Frontal cortex (tissue), 4 donors: ENCODE results near the gene SLC5A5. TPM values are rescaled to one million over a fixed set of nuclear protein-coding genes. Genes with fewer than 3 reads are reported as not detected.

Experiments used
- DNase-seq, 2 donors: peaks; one replicate each; pipeline ENCODE4 v3.0.0; 2012; ENCODE audit warnings: low spot score in 2 of 2
- FAIRE-seq: peaks from 2 replicates; lab custom pipeline; 2012; peaks lifted over from hg19 to GRCh38; lab: Jason Lieb, UNC
- small RNA-seq: library from RNA; depleted of rRNA; stranded (forward); fragments of <200 nt; gene quantifications from one replicate; pipeline ENCODE3, GENCODE V24; 2014
- total RNA-seq: library from RNA; depleted of rRNA; stranded (reverse); fragments of >200 nt; gene quantifications from one replicate; pipeline ENCODE4 v1.2.3, GENCODE V29; 2014
- donor health status: control.
- donor health status: control.
- donor health status: control.

Gene SLC5A5
- total RNA-seq, 1 donor from 2014 or later: 2.9 TPM

DNA sequence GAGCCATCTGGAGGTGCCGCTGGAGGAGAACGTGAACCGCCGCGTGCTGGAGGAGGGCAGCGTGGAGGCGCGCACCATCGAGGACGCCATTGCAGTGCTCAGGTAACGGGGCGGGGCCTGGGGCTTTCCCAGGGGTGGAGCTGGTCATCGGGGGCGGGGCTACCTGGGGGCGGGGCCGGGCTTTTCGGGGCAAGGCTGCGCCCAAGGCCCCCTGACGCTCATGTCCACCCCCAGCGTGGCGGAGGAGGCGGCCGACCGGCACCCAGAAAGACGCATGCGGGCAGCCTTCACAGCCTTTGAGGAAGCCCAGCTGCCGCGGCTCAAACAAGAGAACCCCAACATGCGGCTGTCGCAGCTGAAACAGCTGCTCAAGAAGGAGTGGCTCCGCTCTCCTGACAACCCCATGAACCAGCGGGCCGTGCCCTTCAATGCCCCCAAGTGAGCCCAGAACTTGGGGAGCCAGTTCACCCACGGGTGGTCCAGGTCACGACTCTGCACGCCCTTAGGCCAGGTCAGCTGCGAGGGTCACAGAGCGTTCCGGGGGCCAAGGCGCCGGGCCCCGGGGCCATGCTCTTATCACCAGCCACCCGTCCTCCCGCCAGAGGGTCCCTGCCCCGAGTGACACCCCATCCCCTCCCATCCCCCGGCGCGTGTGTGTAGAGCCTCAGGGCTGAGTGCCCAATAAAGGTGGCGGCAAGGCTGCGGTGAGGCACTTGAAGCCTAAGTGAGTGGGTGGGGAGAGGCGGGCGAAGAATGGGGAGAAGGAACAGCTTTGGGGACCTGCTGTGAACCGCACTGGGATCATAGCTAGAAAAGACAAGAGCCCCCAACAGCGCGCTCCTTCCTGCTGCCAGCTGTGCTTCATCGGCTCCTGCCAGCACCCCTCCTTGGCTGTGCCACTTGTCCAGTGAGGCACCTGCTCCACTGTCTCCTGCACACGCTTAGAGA lies 71.8 kb downstream of the SLC5A5 start:
- FAIRE-seq: no peak
- DNase-seq: peak in 1 of 2 donors; percentile 21

DNA sequence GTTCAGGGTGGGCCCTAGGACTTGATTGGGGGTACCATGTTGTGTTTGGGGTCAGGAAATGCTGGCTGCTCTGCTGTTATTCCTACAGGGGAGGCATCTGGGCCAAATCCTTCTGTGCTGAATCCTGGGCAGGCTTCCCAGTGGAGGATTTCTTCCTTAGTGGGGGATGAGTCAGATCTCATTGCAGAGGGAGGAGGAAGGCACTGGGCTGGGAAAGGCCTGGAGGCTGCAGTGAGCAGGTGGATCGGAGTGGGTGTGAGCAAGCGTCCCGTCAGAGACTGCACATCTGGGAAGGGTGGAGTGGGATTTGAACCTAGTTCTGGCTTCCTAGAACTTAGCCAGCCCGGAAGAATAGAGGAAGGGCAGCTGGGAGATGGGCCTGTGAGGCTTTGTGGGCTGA lies 72.6 kb downstream of the SLC5A5 start:
- DNase-seq (peak in 1 of 2 donors; percentile 32), FAIRE-seq (no peak)

Small RNAs within 50 kb of the gene (small RNA-seq; reads per million reads assigned to genes)
- not detected for gene SNORA68

Other genes starting within 250 kb of the SLC5A5 start
- gene UNC13A, start 183.6 kb upstream of the SLC5A5 start, total RNA-seq: 27.3 TPM
- 20.8 TPM for gene MAP1S, start 152.5 kb upstream of the SLC5A5 start, total RNA-seq
- 26.1 TPM for gene FCHO1, start 120.5 kb upstream of the SLC5A5 start, total RNA-seq
- not detected for gene B3GNT3, start 76.8 kb upstream of the SLC5A5 start, total RNA-seq
- gene INSL3, start 50.4 kb upstream of the SLC5A5 start, total RNA-seq: not detected
- gene JAK3, start 24.0 kb upstream of the SLC5A5 start, total RNA-seq: 1.6 TPM
- 937 TPM for gene RPL18A, start 12.0 kb upstream of the SLC5A5 start, total RNA-seq
- gene CCDC124, start 61.1 kb downstream of the SLC5A5 start, total RNA-seq: 15.5 TPM
- gene KCNN1, start 95.2 kb downstream of the SLC5A5 start, total RNA-seq: 16.3 TPM
- 1.6 TPM for gene ARRDC2, start 136.2 kb downstream of the SLC5A5 start, total RNA-seq
- 0.41 TPM for gene IL12RB1, start 215.0 kb downstream of the SLC5A5 start, total RNA-seq
- 4.5 TPM for gene MAST3, start 225.8 kb downstream of the SLC5A5 start, total RNA-seq